ENCODE data around the gene TXNDC2. TPM values are rescaled to one million over a fixed set of nuclear protein-coding genes. Genes with fewer than 3 reads are reported as not detected.
"Not testable (repeated sequence)": the region's sequence is repeated elsewhere in the genome, so short reads cannot be mapped to it uniquely, and the experiment has no call there.

Gene TXNDC2
- total and polyA plus RNA-seq, 9 donors, result 0.04 to 0.13 (median 0.09) TPM; not detected in 6

- no peak overlapping the region for H3K27ac ChIP-seq (ENCODE audit: low read length)
- H3K4me3 ChIP-seq (ENCODE audit: low read length), result no peak overlapping the region
- no peak for DNase-seq
- H3K27me3 ChIP-seq (ENCODE audit: control insufficient read depth, insufficient read depth, low read length), result no peaks in the 10 kb centered on the region
- no CpG with 5 or more reads among the region's 5 CpGs for WGBS (ENCODE audit: insufficient coverage)
- no peaks in the 10 kb centered on the region for H3K9me3 ChIP-seq (replicated peaks; ENCODE audit: control insufficient read depth, low read depth, low read length)
- peaks cover under 1% of the 10 kb centered on the region for H3K4me1 ChIP-seq (ENCODE audit: control insufficient read depth, insufficient read depth, low read length)
- no peaks in the 10 kb centered on the region for H3K36me3 ChIP-seq (ENCODE audit: control insufficient read depth, insufficient read depth, low read length)
Observed at GRCh38 chr18:9911226-9911625, 25.5 kb downstream of the TXNDC2 start.

GRCh38 chr18:9912285-9912684, 26.5 kb downstream of the TXNDC2 start:
- 83% methylated on average over 1 of the region's 1 CpG for WGBS (ENCODE audit: insufficient coverage)
- not testable (repeated sequence) for H3K9me3 ChIP-seq (replicated peaks; ENCODE audit: control insufficient read depth, low read depth, low read length); H3K36me3 ChIP-seq (ENCODE audit: control insufficient read depth, insufficient read depth, low read length); H3K4me3 ChIP-seq (ENCODE audit: low read length); H3K27ac ChIP-seq (ENCODE audit: low read length); DNase-seq; H3K27me3 ChIP-seq (ENCODE audit: control insufficient read depth, insufficient read depth, low read length); H3K4me1 ChIP-seq (ENCODE audit: control insufficient read depth, insufficient read depth, low read length)

- no peak for DNase-seq
- no peaks in the 10 kb centered on the region for H3K36me3 ChIP-seq (ENCODE audit: control insufficient read depth, insufficient read depth, low read length)
Observed at GRCh38 chr18:9913151-9913525, 27.4 kb downstream of the TXNDC2 start.

GRCh38 chr18:9913526-9914333, 28.0 kb downstream of the TXNDC2 start, which contains the start of gene VAPA:
Gene VAPA (plus strand): TSS chr18:9914016. CDS start chr18:9914257, 241 bp downstream.
- Histone ChIP-seq H3K36me3 (ENCODE audit: control insufficient read depth, insufficient read depth, low read length) (no peaks in the 10 kb centered on the region), H3K4me3 (ENCODE audit: low read length) (peak within 1 kb of the TSS; percentile 91), H3K9me3 (replicated peaks; ENCODE audit: control insufficient read depth, low read depth, low read length) (no peaks in the 10 kb centered on the region), H3K4me1 (ENCODE audit: control insufficient read depth, insufficient read depth, low read length) (peaks cover 7% of the 10 kb centered on the region), H3K27me3 (ENCODE audit: control insufficient read depth, insufficient read depth, low read length) (no peaks in the 10 kb centered on the region), H3K27ac (ENCODE audit: low read length) (peak within 1 kb of the TSS; percentile 98)
- WGBS (ENCODE audit: insufficient coverage), result under 1% methylated on average over 85 of the region's 87 CpGs
- peak; percentile 99 for DNase-seq

More at GRCh38 chr18:9913151-9913525, 27.4 kb downstream of the TXNDC2 start:
- H3K27me3 ChIP-seq (ENCODE audit: control insufficient read depth, insufficient read depth, low read length), result no peaks in the 10 kb centered on the region
- no peaks in the 10 kb centered on the region for H3K9me3 ChIP-seq (replicated peaks; ENCODE audit: control insufficient read depth, low read depth, low read length)
- 0% methylated on average over 7 of the region's 12 CpGs for WGBS (ENCODE audit: insufficient coverage)
- peak overlapping the region; percentile 82 for H3K4me3 ChIP-seq (ENCODE audit: low read length)
- H3K4me1 ChIP-seq (ENCODE audit: control insufficient read depth, insufficient read depth, low read length), result peaks cover 7% of the 10 kb centered on the region
- peak overlapping the region; percentile 98 for H3K27ac ChIP-seq (ENCODE audit: low read length)

GRCh38 chr18:9914334-9914583, 28.5 kb downstream of the TXNDC2 start:
- no peak for DNase-seq
- no peaks in the 10 kb centered on the region for H3K27me3 ChIP-seq (ENCODE audit: control insufficient read depth, insufficient read depth, low read length)
- H3K27ac ChIP-seq (ENCODE audit: low read length), result peak overlapping the region; percentile 95
- no peaks in the 10 kb centered on the region for H3K36me3 ChIP-seq (ENCODE audit: control insufficient read depth, insufficient read depth, low read length)
- H3K4me1 ChIP-seq (ENCODE audit: control insufficient read depth, insufficient read depth, low read length), result peaks cover 9% of the 10 kb centered on the region
- H3K4me3 ChIP-seq (ENCODE audit: low read length), result peak overlapping the region; percentile 63
- under 1% methylated on average over 25 of the region's 35 CpGs for WGBS (ENCODE audit: insufficient coverage)
- H3K9me3 ChIP-seq (replicated peaks; ENCODE audit: control insufficient read depth, low read depth, low read length), result no peaks in the 10 kb centered on the region

- no peaks in the 10 kb centered on the region for H3K9me3 ChIP-seq (replicated peaks; ENCODE audit: control insufficient read depth, low read depth, low read length)
- peak overlapping the region; percentile 91 for H3K4me3 ChIP-seq (ENCODE audit: low read length)
- H3K4me1 ChIP-seq (ENCODE audit: control insufficient read depth, insufficient read depth, low read length), result peaks cover 9% of the 10 kb centered on the region
- H3K36me3 ChIP-seq (ENCODE audit: control insufficient read depth, insufficient read depth, low read length), result no peaks in the 10 kb centered on the region
- H3K27ac ChIP-seq (ENCODE audit: low read length), result peak overlapping the region; percentile 90
- WGBS (ENCODE audit: insufficient coverage), result under 1% methylated on average over 77 of the region's 77 CpGs
- peak; percentile 67 for DNase-seq
- no peaks in the 10 kb centered on the region for H3K27me3 ChIP-seq (ENCODE audit: control insufficient read depth, insufficient read depth, low read length)
Observed at GRCh38 chr18:9914584-9915290, 29.0 kb downstream of the TXNDC2 start.

- WGBS (ENCODE audit: insufficient coverage), result 0% methylated on average over 1 of the region's 5 CpGs
- Histone ChIP-seq H3K27ac (ENCODE audit: low read length) (peak overlapping the region; percentile 90), H3K36me3 (ENCODE audit: control insufficient read depth, insufficient read depth, low read length) (no peaks in the 10 kb centered on the region), H3K4me3 (ENCODE audit: low read length) (peak overlapping the region; percentile 91), H3K9me3 (replicated peaks; ENCODE audit: control insufficient read depth, low read depth, low read length) (no peaks in the 10 kb centered on the region), H3K4me1 (ENCODE audit: control insufficient read depth, insufficient read depth, low read length) (peaks cover 9% of the 10 kb centered on the region), H3K27me3 (ENCODE audit: control insufficient read depth, insufficient read depth, low read length) (no peaks in the 10 kb centered on the region)
- DNase-seq, result no peak
Observed at GRCh38 chr18:9915291-9916076, 29.7 kb downstream of the TXNDC2 start.

GRCh38 chr18:9916077-9916639, 30.4 kb downstream of the TXNDC2 start:
- Histone ChIP-seq H3K9me3 (replicated peaks; ENCODE audit: control insufficient read depth, low read depth, low read length) (no peaks in the 10 kb centered on the region), H3K36me3 (ENCODE audit: control insufficient read depth, insufficient read depth, low read length) (no peaks in the 10 kb centered on the region), H3K4me3 (ENCODE audit: low read length) (peak overlapping the region; percentile 91), H3K27me3 (ENCODE audit: control insufficient read depth, insufficient read depth, low read length) (no peaks in the 10 kb centered on the region), H3K4me1 (ENCODE audit: control insufficient read depth, insufficient read depth, low read length) (peaks cover 9% of the 10 kb centered on the region), H3K27ac (ENCODE audit: low read length) (peak overlapping the region; percentile 90)
- no CpG with 5 or more reads among the region's 2 CpGs for WGBS (ENCODE audit: insufficient coverage)
- peak; percentile 49 for DNase-seq

- Histone ChIP-seq H3K27me3 (ENCODE audit: control insufficient read depth, insufficient read depth, low read length) (no peaks in the 10 kb centered on the region), H3K9me3 (replicated peaks; ENCODE audit: control insufficient read depth, low read depth, low read length) (no peaks in the 10 kb centered on the region), H3K36me3 (ENCODE audit: control insufficient read depth, insufficient read depth, low read length) (no peaks in the 10 kb centered on the region), H3K4me3 (ENCODE audit: low read length) (no peak overlapping the region), H3K4me1 (ENCODE audit: control insufficient read depth, insufficient read depth, low read length) (peaks cover 9% of the 10 kb centered on the region), H3K27ac (ENCODE audit: low read length) (peak overlapping the region; percentile 90)
- no peak for DNase-seq
- no CpG with 5 or more reads among the region's 3 CpGs for WGBS (ENCODE audit: insufficient coverage)
Observed at GRCh38 chr18:9916808-9917207, 31.0 kb downstream of the TXNDC2 start.

All from muscle of leg (tissue), 11 donors.